ENCODE measurements around the gene UPK1A.

The UPK1A gene

GRCh38 chr19:35639321-35639639, 27.0 kb upstream of the UPK1A start:
- no peaks in the 10 kb centered on the region for H3K27me3 Mint-ChIP-seq
- peaks cover 42% of the 10 kb centered on the region for H3K36me3 Mint-ChIP-seq (ENCODE audit: low read depth)
- H3K27ac Mint-ChIP-seq = no peak overlapping the region
- H3K4me1 Mint-ChIP-seq (ENCODE audit: low read depth) = peaks cover 20% of the 10 kb centered on the region
- intact Hi-C loops (cut with micrococcal nuclease) = no loop called here
- no peaks in the 10 kb centered on the region for H3K9me3 Mint-ChIP-seq
- no peak overlapping the region for H3K4me3 Mint-ChIP-seq

- Mint-ChIP-seq H3K4me1 (ENCODE audit: low read depth) (peaks cover 26% of the 10 kb centered on the region), H3K36me3 (ENCODE audit: low read depth) (peaks cover 37% of the 10 kb centered on the region), H3K27ac (no peak overlapping the region), H3K27me3 (no peaks in the 10 kb centered on the region), H3K4me3 (no peak overlapping the region), H3K9me3 (no peaks in the 10 kb centered on the region)
- intact Hi-C loops (cut with micrococcal nuclease) = loop anchor here (10.0 kb wide), 1 partner anchor 105 kb away; the partner anchor contains the start of genes IGFLR1, LIN37, PSENEN and U2AF1L4
These were observed 26.5 kb upstream of the UPK1A start for GRCh38 chr19:35639863-35640262.

GRCh38 chr19:35641515-35642151, 24.7 kb upstream of the UPK1A start, which contains the start of gene ETV2:
Gene ETV2, plus strand, starts transcription at chr19:35641745. Its CDS starts 716 bp downstream, at chr19:35642461.
- Mint-ChIP-seq H3K27ac (peak within 1 kb of the TSS; percentile 76), H3K4me3 (peak within 1 kb of the TSS; percentile 37), H3K27me3 (no peaks in the 10 kb centered on the region)

GRCh38 chr19:35642312-35642711, 24.0 kb upstream of the UPK1A start:
- intact Hi-C loops (cut with micrococcal nuclease) = loop anchor here (10.0 kb wide), 1 partner anchor 102 kb away; the partner anchor contains the start of genes IGFLR1, LIN37, PSENEN and U2AF1L4
- no peaks in the 10 kb centered on the region for H3K27me3 Mint-ChIP-seq
- peak overlapping the region; percentile 37 for H3K4me3 Mint-ChIP-seq
- H3K36me3 Mint-ChIP-seq (ENCODE audit: low read depth) = peaks cover 12% of the 10 kb centered on the region
- H3K9me3 Mint-ChIP-seq = no peaks in the 10 kb centered on the region
- peaks cover 42% of the 10 kb centered on the region for H3K4me1 Mint-ChIP-seq (ENCODE audit: low read depth)
- H3K27ac Mint-ChIP-seq = peak overlapping the region; percentile 76

More at GRCh38 chr19:35641515-35642151, 24.7 kb upstream of the UPK1A start, which contains the start of gene ETV2:
- Mint-ChIP-seq H3K36me3 (ENCODE audit: low read depth) (peaks cover 19% of the 10 kb centered on the region), H3K4me1 (ENCODE audit: low read depth) (peaks cover 41% of the 10 kb centered on the region), H3K9me3 (no peaks in the 10 kb centered on the region)
- intact Hi-C loops (cut with micrococcal nuclease) = loop anchor here (10.0 kb wide), 1 partner anchor 103 kb away; the partner anchor contains the start of genes IGFLR1, LIN37, PSENEN and U2AF1L4

GRCh38 chr19:35642798-35643254, 23.5 kb upstream of the UPK1A start:
- peak overlapping the region; percentile 82 for H3K4me3 Mint-ChIP-seq
- H3K36me3 Mint-ChIP-seq (ENCODE audit: low read depth) = peaks cover 7% of the 10 kb centered on the region
- H3K27me3 Mint-ChIP-seq = no peaks in the 10 kb centered on the region
- intact Hi-C loops (cut with micrococcal nuclease) = loop anchor here (1.0 to 10.0 kb wide), 2 partner anchors 15 to 102 kb away; partner anchors contain the start of genes IGFLR1, LIN37, PSENEN and U2AF1L4
- H3K4me1 Mint-ChIP-seq (ENCODE audit: low read depth) = peaks cover 42% of the 10 kb centered on the region
- no peaks in the 10 kb centered on the region for H3K9me3 Mint-ChIP-seq
- H3K27ac Mint-ChIP-seq = peak overlapping the region; percentile 76

- Mint-ChIP-seq H3K36me3 (ENCODE audit: low read depth) (peaks cover 7% of the 10 kb centered on the region), H3K4me1 (ENCODE audit: low read depth) (peaks cover 42% of the 10 kb centered on the region), H3K9me3 (no peaks in the 10 kb centered on the region), H3K4me3 (peak overlapping the region; percentile 82), H3K27me3 (no peaks in the 10 kb centered on the region), H3K27ac (peak overlapping the region; percentile 76)
- intact Hi-C loops (cut with micrococcal nuclease) = loop anchor here (1.0 to 10.0 kb wide), 2 partner anchors 15 to 101 kb away; partner anchors contain the start of genes IGFLR1, LIN37, PSENEN and U2AF1L4
These were observed 22.8 kb upstream of the UPK1A start for GRCh38 chr19:35643255-35644205.

GRCh38 chr19:35644206-35644986, 21.9 kb upstream of the UPK1A start:
- H3K27me3 Mint-ChIP-seq = no peaks in the 10 kb centered on the region
- intact Hi-C loops (cut with micrococcal nuclease) = loop anchor here (10.0 kb wide), 1 partner anchor 100 kb away; the partner anchor contains the start of genes IGFLR1, LIN37, PSENEN and U2AF1L4
- peak overlapping the region; percentile 82 for H3K4me3 Mint-ChIP-seq
- H3K9me3 Mint-ChIP-seq = no peaks in the 10 kb centered on the region
- peaks cover 14% of the 10 kb centered on the region for H3K36me3 Mint-ChIP-seq (ENCODE audit: low read depth)
- peaks cover 51% of the 10 kb centered on the region for H3K4me1 Mint-ChIP-seq (ENCODE audit: low read depth)
- peak overlapping the region; percentile 76 for H3K27ac Mint-ChIP-seq

- H3K9me3 Mint-ChIP-seq = no peaks in the 10 kb centered on the region
These were observed 21.2 kb upstream of the UPK1A start for GRCh38 chr19:35644987-35645679.

GRCh38 chr19:35645680-35646511, 20.4 kb upstream of the UPK1A start:
- H3K27me3 Mint-ChIP-seq = no peaks in the 10 kb centered on the region
- peak overlapping the region; percentile 76 for H3K27ac Mint-ChIP-seq
- H3K9me3 Mint-ChIP-seq = no peaks in the 10 kb centered on the region
- H3K4me3 Mint-ChIP-seq = no peak overlapping the region
- intact Hi-C loops (cut with micrococcal nuclease) = loop anchor here (10.0 kb wide), 1 partner anchor 99 kb away; the partner anchor contains the start of genes IGFLR1, LIN37, PSENEN and U2AF1L4
- H3K36me3 Mint-ChIP-seq (ENCODE audit: low read depth) = peaks cover 16% of the 10 kb centered on the region
- H3K4me1 Mint-ChIP-seq (ENCODE audit: low read depth) = peaks cover 63% of the 10 kb centered on the region

More at GRCh38 chr19:35644987-35645679, 21.2 kb upstream of the UPK1A start:
- peaks cover 55% of the 10 kb centered on the region for H3K4me1 Mint-ChIP-seq (ENCODE audit: low read depth)
- H3K27ac Mint-ChIP-seq = peak overlapping the region; percentile 76
- peaks cover 14% of the 10 kb centered on the region for H3K36me3 Mint-ChIP-seq (ENCODE audit: low read depth)
- intact Hi-C loops (cut with micrococcal nuclease) = loop anchor here (10.0 kb wide), 1 partner anchor 100 kb away; the partner anchor contains the start of genes IGFLR1, LIN37, PSENEN and U2AF1L4
- no peaks in the 10 kb centered on the region for H3K27me3 Mint-ChIP-seq
- peak overlapping the region; percentile 82 for H3K4me3 Mint-ChIP-seq

GRCh38 chr19:35648017-35648961, 18.0 kb upstream of the UPK1A start, which contains the start of gene COX6B1:
Gene COX6B1, plus strand, starts transcription at chr19:35648323. Its CDS starts 2,921 bp downstream, at chr19:35651244.
- no peaks in the 10 kb centered on the region for H3K9me3 Mint-ChIP-seq
- H3K4me3 Mint-ChIP-seq = peak within 1 kb of the TSS; percentile 89
- intact Hi-C loops (cut with micrococcal nuclease) = loop anchor here (1.0 to 10.0 kb wide), 2 partner anchors 20 to 97 kb away; partner anchors contain the start of genes IGFLR1, LIN37, PSENEN and U2AF1L4
- peaks cover 40% of the 10 kb centered on the region for H3K36me3 Mint-ChIP-seq (ENCODE audit: low read depth)
- no peaks in the 10 kb centered on the region for H3K27me3 Mint-ChIP-seq
- peak within 1 kb of the TSS; percentile 97 for H3K27ac Mint-ChIP-seq
- peaks cover 55% of the 10 kb centered on the region for H3K4me1 Mint-ChIP-seq (ENCODE audit: low read depth)

GRCh38 chr19:35650581-35650980, 15.7 kb upstream of the UPK1A start:
- Mint-ChIP-seq H3K27ac (peak overlapping the region; percentile 9), H3K4me1 (ENCODE audit: low read depth) (peaks cover 41% of the 10 kb centered on the region), H3K9me3 (no peaks in the 10 kb centered on the region), H3K4me3 (no peak overlapping the region), H3K36me3 (ENCODE audit: low read depth) (peaks cover 63% of the 10 kb centered on the region), H3K27me3 (no peaks in the 10 kb centered on the region)
- intact Hi-C loops (cut with micrococcal nuclease) = no loop called here
